Measurements from ENCODE around the gene ZNF710.
"Not testable (repeated sequence)": the region's sequence is repeated elsewhere in the genome, so short reads cannot be mapped to it uniquely, and the experiment has no call there.

The ZNF710 gene

DNA sequence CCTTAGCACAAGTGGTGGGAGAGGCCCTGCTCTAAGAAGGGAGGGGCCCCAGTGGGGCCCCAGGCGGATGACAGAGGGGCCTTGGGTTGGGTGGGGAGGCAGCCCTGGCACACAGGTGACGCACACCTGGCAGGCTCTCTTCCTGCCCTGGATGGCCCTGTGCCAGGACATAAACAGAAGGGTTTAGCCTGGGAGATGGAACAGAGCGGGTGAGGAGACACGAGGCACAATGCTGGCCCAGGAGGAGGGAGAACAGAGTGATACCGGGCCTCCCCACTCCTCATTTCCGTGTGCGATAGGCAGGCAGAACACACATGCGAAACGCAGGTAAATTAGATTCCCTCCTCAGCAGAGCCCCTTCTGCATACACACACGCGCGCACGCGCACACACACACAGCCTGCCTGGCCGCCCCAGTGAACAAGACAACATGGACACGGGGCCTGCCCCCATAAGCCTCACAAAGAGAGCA lies 61.4 kb downstream of the ZNF710 start:
- DNase-seq, result no peak

DNA sequence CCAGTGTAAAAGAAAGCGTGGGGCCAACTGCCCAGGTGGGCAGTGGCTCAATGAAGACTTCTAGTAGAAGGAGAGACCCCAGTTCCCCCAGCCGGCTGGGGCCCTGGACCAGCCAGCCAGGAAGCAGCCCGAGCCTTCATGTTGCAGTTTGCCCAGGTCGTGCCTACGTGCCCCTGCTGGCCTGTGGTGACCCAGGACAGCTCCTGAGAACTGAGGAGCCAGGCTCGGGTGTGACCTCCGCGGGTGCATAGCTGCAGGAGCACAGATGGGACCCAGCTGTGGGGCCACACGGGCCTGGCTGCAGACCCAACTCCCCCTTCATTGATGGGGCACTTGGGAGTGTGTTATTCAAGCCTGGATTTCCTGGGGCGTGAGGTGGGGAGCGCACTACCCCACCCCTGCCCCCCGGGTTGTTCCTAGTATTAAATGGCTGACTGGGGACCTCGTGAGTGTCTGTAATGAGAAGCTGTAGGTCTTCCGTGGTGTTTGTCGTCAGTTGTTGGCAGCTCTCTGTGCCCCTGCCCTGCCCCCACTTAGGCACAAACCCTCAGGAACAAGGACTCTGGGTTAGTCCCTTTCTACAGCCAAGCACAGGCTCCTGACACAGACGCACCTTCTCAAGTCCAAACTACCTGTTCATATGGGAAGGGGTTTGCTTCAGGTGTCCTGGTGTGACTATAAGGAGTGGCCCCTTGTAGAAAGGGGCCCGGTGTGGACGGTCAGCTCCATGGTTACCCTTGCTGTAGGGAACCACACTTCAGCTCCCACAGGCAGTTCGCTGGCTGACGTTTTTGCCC lies 62.0 kb downstream of the ZNF710 start:
- no peak for DNase-seq

- DNase-seq, result no peak
These were observed 62.7 kb downstream of the ZNF710 start for GRCh38 chr15:90063770-90064247.

DNA sequence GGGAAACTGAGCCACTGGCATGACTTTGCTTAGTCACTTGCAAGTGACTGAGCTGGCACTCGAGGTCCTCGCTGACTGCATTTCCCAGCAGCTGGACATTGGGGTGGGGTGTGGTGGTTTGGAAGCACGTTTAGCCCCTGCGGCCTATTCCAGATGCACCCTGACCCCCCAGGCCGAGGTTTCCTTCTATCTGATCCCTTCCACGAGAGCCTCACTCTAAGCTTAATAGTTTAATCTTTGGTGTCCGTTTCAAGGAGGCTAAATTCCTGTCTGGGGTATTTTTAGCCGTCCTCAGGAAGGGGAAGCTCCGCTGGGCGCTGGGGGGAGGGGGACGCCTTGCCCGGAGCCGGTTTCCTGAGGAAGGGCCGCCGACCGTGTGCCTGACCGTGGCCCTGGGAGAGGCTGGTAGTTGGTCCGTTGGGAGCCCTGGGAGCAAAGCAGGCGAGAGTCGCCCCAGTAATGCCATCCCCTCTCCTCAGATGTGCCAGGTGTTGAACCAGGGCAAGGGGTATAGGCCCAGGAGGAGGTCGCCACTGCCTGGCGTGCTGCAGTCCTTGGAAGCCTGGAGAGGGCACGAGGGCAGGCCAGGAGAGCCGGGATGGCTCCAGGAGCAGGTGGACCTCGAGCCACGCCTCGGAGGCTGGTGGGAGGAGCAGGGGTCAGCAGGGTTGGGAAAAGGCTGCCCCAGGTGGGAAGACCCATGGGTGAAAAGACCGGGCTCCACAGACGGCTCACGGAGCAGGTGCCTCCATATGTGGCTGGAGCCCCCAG lies 64.0 kb downstream of the ZNF710 start:
- no peak for DNase-seq

DNA sequence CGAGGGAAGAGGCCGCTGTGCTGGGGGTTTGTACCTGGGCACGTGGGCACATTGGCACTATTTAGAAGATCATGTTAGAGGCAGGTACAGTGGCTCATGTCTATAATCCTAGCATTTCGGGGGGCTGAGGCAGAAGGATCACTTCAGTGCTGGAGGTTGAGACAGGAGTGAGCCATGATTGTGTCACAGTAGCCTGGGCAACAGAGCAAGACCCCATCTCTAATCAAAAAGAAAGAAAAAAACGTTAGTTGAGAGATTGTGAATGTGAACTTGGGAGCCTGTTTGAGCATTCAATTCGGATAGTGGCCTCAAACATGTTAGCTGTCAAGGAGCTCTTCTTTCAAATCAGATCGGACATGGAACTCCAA lies 64.5 kb downstream of the ZNF710 start:
- DNase-seq, result no peak

GRCh38 chr15:90067181-90067952 lies 66.2 kb downstream of the ZNF710 start:
- DNase-seq, result no peak

DNA sequence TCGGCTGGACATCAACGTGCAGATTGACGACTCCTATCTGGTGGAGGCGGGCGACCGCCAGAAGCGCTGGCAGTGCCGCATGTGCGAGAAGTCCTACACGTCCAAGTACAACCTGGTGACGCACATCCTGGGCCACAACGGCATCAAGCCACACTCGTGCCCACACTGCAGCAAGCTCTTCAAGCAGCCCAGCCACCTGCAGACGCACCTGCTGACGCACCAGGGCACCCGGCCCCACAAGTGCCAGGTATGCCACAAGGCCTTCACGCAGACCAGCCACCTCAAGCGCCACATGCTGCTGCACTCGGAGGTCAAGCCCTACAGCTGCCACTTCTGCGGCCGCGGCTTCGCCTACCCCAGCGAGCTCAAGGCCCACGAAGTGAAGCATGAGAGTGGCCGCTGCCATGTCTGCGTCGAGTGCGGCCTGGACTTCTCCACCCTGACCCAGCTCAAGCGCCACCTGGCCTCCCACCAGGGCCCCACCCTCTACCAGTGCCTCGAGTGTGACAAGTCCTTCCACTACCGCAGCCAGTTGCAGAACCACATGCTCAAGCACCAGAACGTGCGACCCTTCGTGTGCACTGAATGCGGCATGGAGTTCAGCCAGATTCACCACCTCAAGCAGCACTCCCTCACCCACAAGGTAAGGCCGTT lies 67.0 kb downstream of the ZNF710 start:
- DNase-seq, result no peak

GRCh38 chr15:90070623-90071022 lies 69.5 kb downstream of the ZNF710 start:
- DNase-seq, result not testable (repeated sequence)

- peak; percentile 79 to 85 for DNase-seq
These were observed 70.2 kb downstream of the ZNF710 start for GRCh38 chr15:90071220-90071807.

- no peak for DNase-seq
These were observed 72.0 kb downstream of the ZNF710 start for GRCh38 chr15:90072978-90073640.

DNA sequence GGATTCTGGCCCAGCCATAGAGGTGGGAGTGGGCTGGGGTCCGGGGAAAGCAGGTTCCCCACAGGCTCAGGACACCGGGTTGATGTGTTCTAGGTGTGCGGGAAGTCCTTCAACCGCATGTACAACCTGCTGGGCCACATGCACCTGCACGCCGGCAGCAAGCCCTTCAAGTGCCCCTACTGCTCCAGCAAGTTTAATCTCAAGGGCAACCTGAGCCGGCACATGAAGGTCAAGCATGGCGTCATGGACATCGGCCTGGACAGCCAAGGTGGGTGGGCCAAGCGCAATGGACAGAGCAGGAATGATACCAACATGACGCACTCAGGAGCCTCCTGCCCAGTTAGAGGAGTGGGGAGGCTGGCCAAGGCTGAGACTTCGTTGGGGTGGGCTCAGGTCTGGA lies 72.9 kb downstream of the ZNF710 start:
- DNase-seq, result no peak

DNA sequence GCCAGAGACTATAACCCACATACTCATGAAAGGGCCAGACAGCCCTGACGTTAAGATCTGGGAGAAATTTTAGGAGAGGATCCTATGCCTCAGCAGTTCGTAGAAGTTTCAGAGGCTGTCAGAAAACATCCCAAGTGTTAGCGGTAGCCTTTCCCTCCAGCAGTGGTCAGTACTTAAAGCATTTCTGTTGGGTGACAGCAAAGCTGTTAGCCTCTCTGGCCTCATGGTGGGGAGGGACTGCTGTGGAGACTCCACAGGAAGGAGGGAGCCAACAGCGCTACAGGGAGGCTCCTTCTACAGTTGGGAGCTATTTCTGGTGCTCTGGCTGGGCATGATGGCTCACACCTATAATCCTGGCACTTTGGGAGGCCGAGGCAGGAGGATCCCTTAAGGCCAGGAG lies 73.8 kb downstream of the ZNF710 start:
- DNase-seq, result no peak

DNA sequence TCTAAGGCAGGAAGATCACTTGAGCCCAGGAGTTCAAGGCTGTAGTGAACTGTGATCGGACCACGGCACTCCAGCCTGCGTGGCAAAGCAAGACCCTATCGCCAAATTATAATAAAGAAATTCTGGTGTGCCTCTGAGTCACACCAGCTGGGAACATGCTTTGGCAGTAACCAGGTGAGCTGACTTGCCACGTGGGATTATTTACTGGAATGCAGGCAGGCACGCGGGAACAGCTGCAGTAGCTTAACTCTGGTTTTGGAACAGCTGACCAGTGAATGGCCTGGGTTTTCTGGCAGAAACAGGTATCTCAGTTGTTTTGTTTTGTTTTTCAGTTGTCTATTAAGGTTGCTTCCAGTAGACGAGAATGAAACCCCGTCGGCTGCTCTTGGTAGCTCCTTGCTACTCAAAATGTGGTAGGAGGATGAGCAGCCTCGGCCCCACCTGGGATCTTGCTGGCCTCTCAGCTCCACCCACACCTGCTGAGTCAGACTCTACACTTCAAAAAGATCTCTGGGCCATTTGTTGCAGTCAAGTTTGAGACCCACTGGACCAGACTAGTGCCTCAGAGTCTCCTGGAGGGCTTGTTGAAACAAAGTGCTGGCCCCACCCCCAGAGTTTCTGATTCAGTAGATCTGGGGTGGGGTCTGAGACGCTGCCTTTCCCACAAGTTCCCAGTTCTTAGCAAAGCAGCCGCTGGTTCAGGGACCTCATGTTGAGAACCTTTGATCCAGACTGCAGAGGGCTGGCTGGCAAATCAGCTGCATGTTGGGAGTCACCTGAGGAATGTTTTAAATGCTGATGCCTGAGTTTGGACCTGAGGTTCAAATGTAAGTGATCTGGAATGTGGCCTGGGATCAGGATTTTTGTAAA lies 74.5 kb downstream of the ZNF710 start:
- no peak for DNase-seq

GRCh38 chr15:90076716-90077115 lies 75.6 kb downstream of the ZNF710 start:
- no peak for DNase-seq

GRCh38 chr15:90078965-90079364 lies 77.8 kb downstream of the ZNF710 start:
- DNase-seq, result no peak

DNA sequence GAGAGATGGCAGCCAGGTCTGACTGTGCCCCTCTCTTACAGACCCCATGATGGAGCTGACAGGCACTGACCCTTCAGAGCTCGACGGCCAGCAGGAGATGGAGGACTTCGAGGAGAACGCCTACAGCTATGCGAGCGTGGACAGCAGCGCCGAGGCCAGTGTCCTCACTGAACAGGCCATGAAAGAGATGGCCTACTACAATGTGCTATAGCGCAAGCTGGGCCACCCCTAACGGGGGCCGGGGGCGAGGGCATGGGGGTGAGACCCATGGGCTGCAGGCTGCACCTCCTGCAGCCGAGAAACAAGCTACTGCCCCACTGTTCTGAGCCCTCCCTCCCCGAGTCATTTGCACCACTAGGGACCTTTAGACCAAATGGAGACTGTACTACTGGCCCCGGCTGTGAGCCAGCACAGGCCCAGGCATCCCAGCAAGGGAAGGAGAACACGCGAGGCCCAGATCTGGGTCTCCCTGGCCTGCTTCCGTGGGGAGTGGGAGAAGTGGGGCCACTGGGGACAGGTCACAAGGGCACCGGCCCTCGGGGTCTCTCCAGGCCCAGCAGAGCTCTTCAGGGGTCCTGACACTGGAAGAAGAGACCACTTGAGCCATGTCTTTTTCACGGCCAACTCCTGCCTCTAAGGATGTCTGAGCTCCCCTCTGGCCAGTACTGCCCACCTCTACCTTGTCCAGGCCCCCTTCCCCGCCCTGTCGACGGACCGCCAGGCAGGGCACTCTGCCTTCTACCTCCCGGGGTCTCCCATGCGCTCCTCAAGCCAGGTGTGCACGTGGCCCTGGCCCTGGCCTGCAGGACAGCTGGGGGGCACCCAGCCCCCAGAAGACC lies 78.7 kb downstream of the ZNF710 start:
- no peak for DNase-seq

GRCh38 chr15:90080458-90080755 lies 79.3 kb downstream of the ZNF710 start:
- DNase-seq, result no peak

- no peak for DNase-seq
These were observed 79.8 kb downstream of the ZNF710 start for GRCh38 chr15:90080818-90081393.

DNA sequence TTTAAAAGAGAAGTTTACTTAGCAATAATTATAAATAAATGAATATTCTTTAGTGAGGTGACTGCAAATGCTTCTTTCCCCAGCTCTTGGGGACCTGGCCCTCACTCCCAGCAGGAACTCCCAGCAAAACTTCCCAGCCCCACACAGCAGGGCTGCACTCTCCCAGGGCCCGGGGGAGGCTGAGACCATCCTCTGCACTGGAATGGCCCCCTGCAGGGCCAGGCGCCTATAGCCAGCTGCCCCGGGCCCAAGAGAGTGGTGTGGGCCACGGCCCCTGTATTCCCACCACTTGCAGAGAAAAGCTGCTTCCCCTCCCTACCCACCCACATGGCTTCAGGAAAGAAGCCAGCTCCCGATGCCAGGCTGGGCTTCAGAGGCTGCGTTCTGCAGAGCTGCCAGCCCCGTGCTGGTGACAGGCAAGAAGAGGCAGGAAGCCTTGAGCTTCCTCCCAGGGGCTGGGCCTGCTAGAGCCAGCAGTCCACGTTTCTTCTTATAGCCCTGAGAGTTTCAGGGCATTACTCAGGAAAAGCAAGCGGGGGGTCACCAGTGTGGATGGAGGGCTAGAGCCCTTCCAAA lies 81.1 kb downstream of the ZNF710 start:
- DNase-seq, result no peak
